ENCODE results near the gene FOCAD.

DNA sequence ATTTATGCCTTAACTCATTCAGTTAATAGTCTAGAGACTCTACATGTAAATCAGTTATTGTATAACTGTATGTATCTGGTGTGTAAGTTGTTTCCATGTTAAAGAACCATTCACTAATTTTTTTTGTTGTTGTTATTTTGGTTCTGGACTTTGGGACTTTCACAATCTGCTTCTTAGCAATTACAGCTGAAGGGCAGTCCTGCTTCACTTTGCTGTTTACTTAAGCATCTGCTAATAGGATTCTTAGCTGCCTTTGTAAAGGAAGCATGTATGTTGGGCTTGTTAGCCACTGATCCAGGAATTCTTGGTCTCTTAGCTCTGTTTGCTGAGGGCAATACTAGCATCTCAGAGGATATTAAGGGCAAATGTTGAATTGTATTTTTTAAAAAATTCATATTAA lies 97.0 kb downstream of the FOCAD start:
- TF ChIP-seq EZH2phosphoT487 (IDR thresholded peaks at IDR 0.05; ENCODE audit: insufficient read depth, low read depth): no peak
- TF ChIP-seq EZH2 (IDR thresholded peaks at IDR 0.05; ENCODE audit: insufficient read depth, poor library complexity, severe bottlenecking): no peak

All from GM23248 (cell line).